ENCODE data around the gene SLC26A3.

GRCh38 chr7:107846324-107846723, 43.3 kb upstream of the SLC26A3 start:
- TF ChIP-seq CTCF (IDR thresholded peaks at IDR 0.05) (no peak), POLR2A (IDR thresholded peaks at IDR 0.05) (no peak)
